Measurements from ENCODE around the gene REXO1.

REXO1 gene

GRCh38 chr19:1766800-1767352 is 81.4 kb downstream of the REXO1 start:
- DNase-seq = no peak

GRCh38 chr19:1765904-1766799 is 82.1 kb downstream of the REXO1 start:
- no peak for DNase-seq
